HG03159 (cell line): ENCODE data around the gene CTSD.
"Not testable (repeated sequence)": the region's sequence is repeated elsewhere in the genome, so short reads cannot be mapped to it uniquely, and the experiment has no call there.

Experiments used
- ATAC-seq: cut with Tn5 transposase; IDR thresholded peaks from one replicate; pipeline ENCODE4 v1.9.1; 2021; ENCODE audit warnings: mild to moderate bottlenecking, moderate library complexity; ENCODE audit not compliant: unreplicated experiment

CTSD gene

GRCh38 chr11:1763796-1764661 is at the start of gene CTSD:
Gene CTSD, minus strand, starts transcription at chr11:1763927. Its CDS starts 68 bp downstream, at chr11:1763859.
- peak; percentile 63 for ATAC-seq

GRCh38 chr11:1813356-1813755 is 49.6 kb upstream of the CTSD start:
- ATAC-seq, result not testable (repeated sequence)

- no peak for ATAC-seq
Measured at GRCh38 chr11:1812801-1813200, 49.1 kb upstream of the CTSD start.

- no peak for ATAC-seq
Measured at GRCh38 chr11:1812274-1812673, 48.5 kb upstream of the CTSD start.

GRCh38 chr11:1810761-1811160 is 47.0 kb upstream of the CTSD start:
- no peak for ATAC-seq

GRCh38 chr11:1807264-1807995 is 43.7 kb upstream of the CTSD start:
- no peak for ATAC-seq

GRCh38 chr11:1805525-1805924 is 41.8 kb upstream of the CTSD start:
- no peak for ATAC-seq

GRCh38 chr11:1803835-1804519 is 40.2 kb upstream of the CTSD start:
- ATAC-seq, result not testable (repeated sequence)

GRCh38 chr11:1803246-1803645 is 39.5 kb upstream of the CTSD start:
- ATAC-seq, result no peak

GRCh38 chr11:1797391-1798125 is 33.8 kb upstream of the CTSD start:
- no peak for ATAC-seq

- no peak for ATAC-seq
Measured at GRCh38 chr11:1796413-1797011, 32.8 kb upstream of the CTSD start.

GRCh38 chr11:1793081-1793480 is 29.4 kb upstream of the CTSD start:
- ATAC-seq, result no peak

GRCh38 chr11:1792461-1792860 is 28.7 kb upstream of the CTSD start:
- no peak for ATAC-seq

GRCh38 chr11:1791912-1792311 is 28.2 kb upstream of the CTSD start:
- ATAC-seq, result no peak

GRCh38 chr11:1786466-1786865 is 22.7 kb upstream of the CTSD start:
- no peak for ATAC-seq

- ATAC-seq, result no peak
Measured at GRCh38 chr11:1785749-1786413, 22.2 kb upstream of the CTSD start.

- ATAC-seq, result no peak
Measured at GRCh38 chr11:1784761-1785650, 21.3 kb upstream of the CTSD start.

GRCh38 chr11:1783725-1784529 is 20.2 kb upstream of the CTSD start:
- no peak for ATAC-seq
